ENCODE results near the gene B3GAT2. TPM values are rescaled to one million over a fixed set of nuclear protein-coding genes. Genes with fewer than 3 reads are reported as not detected.

The B3GAT2 gene
- total and polyA plus RNA-seq, 2 donors from 2014 or later = not detected

GRCh38 chr6:70996106-70996505 lies 39.2 kb upstream of the B3GAT2 start:
- TF ChIP-seq CTCF (IDR thresholded peaks at IDR 0.05; ENCODE audit: borderline replicate concordance, extremely low read depth, insufficient read depth) = no peak
- FAIRE-seq (no peak), DNase-seq (no peak)
- Histone ChIP-seq H3K36me3 (ENCODE audit: control insufficient read depth in 2 of 3, insufficient read depth in 3 of 3, low read length in 3 of 3) (no peaks in the 10 kb centered on the region), H3K9ac (ENCODE audit: low read length in 3 of 3) (no peak overlapping the region), H3K4me1 (ENCODE audit: control insufficient read depth in 2 of 3, insufficient read depth in 2 of 3, low read depth in 1 of 3, low read length in 3 of 3) (no peaks in the 10 kb centered on the region), H3K4me3 (ENCODE audit: low read length in 3 of 3) (no peak overlapping the region), H3K9me3 (ENCODE audit: control insufficient read depth in 2 of 3, insufficient read depth in 1 of 3, low read length in 3 of 3) (no peaks in the 10 kb centered on the region), H3K27ac (ENCODE audit: low read depth in 2 of 2, low read length in 2 of 2) (no peak overlapping the region), H3K27me3 (ENCODE audit: control insufficient read depth, insufficient read depth, low read length) (no peaks in the 10 kb centered on the region)
- intact Hi-C loops (cut with DNase I) = no loop called here

GRCh38 chr6:70995411-70995810 lies 38.6 kb upstream of the B3GAT2 start:
- TF ChIP-seq CTCF (IDR thresholded peaks at IDR 0.05; ENCODE audit: borderline replicate concordance, extremely low read depth, insufficient read depth) = no peak
- Histone ChIP-seq H3K27ac (ENCODE audit: low read depth in 2 of 2, low read length in 2 of 2) (no peak overlapping the region), H3K4me1 (ENCODE audit: control insufficient read depth in 2 of 3, insufficient read depth in 2 of 3, low read depth in 1 of 3, low read length in 3 of 3) (no peaks in the 10 kb centered on the region), H3K9ac (ENCODE audit: low read length in 3 of 3) (no peak overlapping the region), H3K9me3 (ENCODE audit: control insufficient read depth in 2 of 3, insufficient read depth in 1 of 3, low read length in 3 of 3) (no peaks in the 10 kb centered on the region), H3K4me3 (ENCODE audit: low read length in 3 of 3) (no peak overlapping the region), H3K36me3 (ENCODE audit: control insufficient read depth in 2 of 3, insufficient read depth in 3 of 3, low read length in 3 of 3) (no peaks in the 10 kb centered on the region), H3K27me3 (ENCODE audit: control insufficient read depth, insufficient read depth, low read length) (no peaks in the 10 kb centered on the region)
- FAIRE-seq (no peak), DNase-seq (no peak)
- intact Hi-C loops (cut with DNase I) = no loop called here

GRCh38 chr6:70991253-70991652 lies 34.4 kb upstream of the B3GAT2 start:
- FAIRE-seq = no peak

More at GRCh38 chr6:70991253-70991652, 34.4 kb upstream of the B3GAT2 start:
- no peaks in the 10 kb centered on the region for H3K36me3 ChIP-seq (ENCODE audit: control insufficient read depth in 2 of 3, insufficient read depth in 3 of 3, low read length in 3 of 3)
- H3K27ac ChIP-seq (ENCODE audit: low read depth in 2 of 2, low read length in 2 of 2) = no peak overlapping the region
- no peak for DNase-seq
- no peaks in the 10 kb centered on the region for H3K4me1 ChIP-seq (ENCODE audit: control insufficient read depth in 2 of 3, insufficient read depth in 2 of 3, low read depth in 1 of 3, low read length in 3 of 3)
- H3K9me3 ChIP-seq (ENCODE audit: control insufficient read depth in 2 of 3, insufficient read depth in 1 of 3, low read length in 3 of 3) = no peaks in the 10 kb centered on the region
- intact Hi-C loops (cut with DNase I) = no loop called here
- no peaks in the 10 kb centered on the region for H3K27me3 ChIP-seq (ENCODE audit: control insufficient read depth, insufficient read depth, low read length)
- H3K4me3 ChIP-seq (ENCODE audit: low read length in 3 of 3) = no peak overlapping the region
- no peak overlapping the region for H3K9ac ChIP-seq (ENCODE audit: low read length in 3 of 3)
- TF ChIP-seq CTCF (IDR thresholded peaks at IDR 0.05; ENCODE audit: borderline replicate concordance, extremely low read depth, insufficient read depth) = no peak

All from kidney (tissue), 14 donors.